GM10248 (cell line): ENCODE data around the gene DUSP28.

ENCODE experiments used
- CTCF ChIA-PET: fragments of 300-600 bp; sonication (Branson Sonifier 250); formaldehyde crosslinking; extraction: SDS; loops from one replicate; lab custom pipeline; 2021; ENCODE audit warnings: antibody characterized with exemption; lab: Yijun Ruan, JAX
- POLR2A ChIA-PET: fragments of 350-650 bp; sonication (Branson Sonifier 250); formaldehyde crosslinking; extraction: SDS; loops from one replicate; lab custom pipeline; 2020; ENCODE audit warnings: antibody characterized with exemption; lab: Yijun Ruan, JAX
- DNase-seq: peaks from one replicate; pipeline ENCODE4 v3.0.0; 2012; ENCODE audit errors: extremely low spot score
- TF ChIP-seq, protein P1 (sequence below): IDR thresholded peaks from 2 replicates; pipeline ENCODE4 v1.5.1; 2012; ENCODE audit warnings: mild to moderate bottlenecking, low read depth; ENCODE audit errors: extremely low read depth, missing control alignments, control extremely low read depth

Gene DUSP28

DNA sequence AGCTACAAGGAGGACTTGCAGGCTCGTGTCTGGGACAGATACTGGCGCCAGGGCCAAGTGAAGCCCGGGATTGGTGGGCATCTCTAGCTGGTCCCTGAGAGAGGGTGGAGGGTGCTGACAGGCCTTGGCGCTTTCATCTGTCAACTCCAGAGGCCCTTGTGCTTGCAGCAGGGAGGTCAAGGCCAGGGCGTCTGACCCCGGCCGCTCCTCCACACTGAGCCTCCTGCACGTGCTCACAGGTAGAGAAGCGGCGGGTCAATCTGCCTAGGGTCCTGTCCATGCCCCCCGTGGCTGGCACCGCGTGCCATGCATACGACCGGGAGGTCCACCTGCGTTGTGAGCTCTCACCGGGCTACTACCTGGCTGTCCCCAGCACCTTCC is 35.9 kb downstream of the DUSP28 start:
- no peak for DNase-seq
- POLR2A ChIA-PET = no interaction called here
- TF ChIP-seq, protein P1, sequence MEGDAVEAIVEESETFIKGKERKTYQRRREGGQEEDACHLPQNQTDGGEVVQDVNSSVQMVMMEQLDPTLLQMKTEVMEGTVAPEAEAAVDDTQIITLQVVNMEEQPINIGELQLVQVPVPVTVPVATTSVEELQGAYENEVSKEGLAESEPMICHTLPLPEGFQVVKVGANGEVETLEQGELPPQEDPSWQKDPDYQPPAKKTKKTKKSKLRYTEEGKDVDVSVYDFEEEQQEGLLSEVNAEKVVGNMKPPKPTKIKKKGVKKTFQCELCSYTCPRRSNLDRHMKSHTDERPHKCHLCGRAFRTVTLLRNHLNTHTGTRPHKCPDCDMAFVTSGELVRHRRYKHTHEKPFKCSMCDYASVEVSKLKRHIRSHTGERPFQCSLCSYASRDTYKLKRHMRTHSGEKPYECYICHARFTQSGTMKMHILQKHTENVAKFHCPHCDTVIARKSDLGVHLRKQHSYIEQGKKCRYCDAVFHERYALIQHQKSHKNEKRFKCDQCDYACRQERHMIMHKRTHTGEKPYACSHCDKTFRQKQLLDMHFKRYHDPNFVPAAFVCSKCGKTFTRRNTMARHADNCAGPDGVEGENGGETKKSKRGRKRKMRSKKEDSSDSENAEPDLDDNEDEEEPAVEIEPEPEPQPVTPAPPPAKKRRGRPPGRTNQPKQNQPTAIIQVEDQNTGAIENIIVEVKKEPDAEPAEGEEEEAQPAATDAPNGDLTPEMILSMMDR = no peak
- CTCF ChIA-PET = interaction anchor here (1.3 to 1.4 kb wide), 2 partner anchors 9 to 82 kb away, joined by 4 to 6 read pairs; no protein-coding TSS in a partner anchor

DNA sequence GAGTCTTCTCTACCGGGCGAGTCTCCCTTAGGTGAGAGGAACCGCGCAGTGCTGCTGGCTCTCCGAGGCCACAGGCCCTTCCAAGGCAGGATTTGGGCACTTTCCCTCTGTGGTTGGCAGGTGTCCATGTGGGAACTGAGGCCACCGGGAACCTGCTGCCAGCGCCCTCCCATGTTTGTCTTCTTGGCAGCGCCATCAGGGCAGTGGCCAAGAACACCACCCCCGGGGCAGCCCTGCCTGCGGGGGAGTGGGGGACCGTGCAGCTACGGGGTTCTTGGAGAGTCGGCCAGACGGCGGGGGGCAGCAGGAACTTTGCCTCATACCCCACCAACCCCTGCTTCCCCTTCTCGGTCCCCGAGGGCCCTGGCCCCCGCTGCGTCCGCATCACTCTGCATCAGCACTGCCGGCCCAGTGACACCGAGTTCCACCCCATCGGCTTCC is 36.4 kb downstream of the DUSP28 start:
- TF ChIP-seq, protein P1 = no peak
- no peak for DNase-seq
- CTCF ChIA-PET = interaction anchor here (1.3 to 1.4 kb wide), 2 partner anchors 9 to 82 kb away, joined by 4 to 6 read pairs; no protein-coding TSS in a partner anchor
- POLR2A ChIA-PET = no interaction called here

DNA sequence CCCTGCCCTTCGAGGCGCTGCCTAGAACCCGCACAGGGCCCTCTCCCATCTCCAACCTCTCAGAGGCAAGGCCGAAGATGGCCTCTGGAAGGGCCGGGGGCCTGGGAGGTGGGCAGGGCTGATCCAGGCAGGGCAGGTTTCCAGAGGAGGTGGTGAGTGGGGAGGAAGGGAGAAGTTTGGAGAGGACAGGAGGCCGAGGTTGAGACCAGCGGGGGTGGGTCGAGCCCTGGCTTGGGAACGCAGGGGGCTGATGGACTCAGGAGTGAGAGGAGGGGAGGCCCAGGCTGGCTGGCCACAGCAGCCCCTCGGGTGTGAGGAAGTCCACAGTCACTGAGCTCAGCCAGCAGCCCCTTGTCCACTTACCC is 36.9 kb downstream of the DUSP28 start:
- TF ChIP-seq, protein P1 = no peak
- ChIA-PET CTCF (interaction anchor here (1.6 kb wide), 1 partner anchor 12 kb away, joined by 5 read pairs; no protein-coding TSS in a partner anchor), POLR2A (no interaction called here)
- no peak for DNase-seq

- ChIA-PET CTCF (interaction anchor here (1.6 kb wide), 1 partner anchor 11 kb away, joined by 5 read pairs; no protein-coding TSS in a partner anchor), POLR2A (no interaction called here)
- DNase-seq = no peak
- TF ChIP-seq, protein P1 = no peak
Observed at GRCh38 chr2:240597419-240598181, 37.4 kb downstream of the DUSP28 start.

GRCh38 chr2:240598311-240598911 is 38.3 kb downstream of the DUSP28 start:
- TF ChIP-seq, protein P1 = no peak
- ChIA-PET POLR2A (no interaction called here), CTCF (interaction anchor here (1.6 kb wide), 1 partner anchor 11 kb away, joined by 5 read pairs; no protein-coding TSS in a partner anchor)
- DNase-seq = no peak

DNA sequence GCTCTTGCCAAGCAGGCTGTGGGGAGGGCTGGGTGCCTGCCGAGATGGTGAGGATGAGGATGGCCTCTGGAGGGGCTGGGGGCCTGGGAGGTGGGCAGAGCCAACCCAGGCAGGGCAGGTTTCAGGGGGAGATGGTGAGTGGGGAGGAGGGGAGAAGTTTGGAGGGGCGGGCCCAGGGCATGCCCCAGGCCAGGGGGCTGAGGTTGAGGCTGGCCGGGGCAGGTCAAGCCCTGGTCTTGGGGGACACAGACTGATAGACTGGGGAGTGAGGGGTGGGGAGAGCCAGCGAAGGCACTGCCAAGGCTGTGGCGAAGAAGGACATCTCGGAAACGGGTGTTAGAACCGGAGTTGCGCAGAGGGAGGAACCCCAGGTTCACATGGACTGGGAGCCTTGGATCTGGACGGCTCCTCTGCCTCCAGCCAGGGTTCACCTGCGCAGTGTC is 39.0 kb downstream of the DUSP28 start:
- no peak for DNase-seq
- TF ChIP-seq, protein P1 = no peak
- POLR2A ChIA-PET = no interaction called here
- CTCF ChIA-PET = no interaction called here
